HG02840 (cell line): ENCODE data around the gene MAD2L2.

Experiments
- ATAC-seq: cut with Tn5 transposase; IDR thresholded peaks from one replicate; pipeline ENCODE4 v1.9.1; 2021; ENCODE audit warnings: mild to moderate bottlenecking, moderate library complexity, moderate number of reproducible peaks; ENCODE audit not compliant: unreplicated experiment, low FRiP score

The MAD2L2 gene

DNA sequence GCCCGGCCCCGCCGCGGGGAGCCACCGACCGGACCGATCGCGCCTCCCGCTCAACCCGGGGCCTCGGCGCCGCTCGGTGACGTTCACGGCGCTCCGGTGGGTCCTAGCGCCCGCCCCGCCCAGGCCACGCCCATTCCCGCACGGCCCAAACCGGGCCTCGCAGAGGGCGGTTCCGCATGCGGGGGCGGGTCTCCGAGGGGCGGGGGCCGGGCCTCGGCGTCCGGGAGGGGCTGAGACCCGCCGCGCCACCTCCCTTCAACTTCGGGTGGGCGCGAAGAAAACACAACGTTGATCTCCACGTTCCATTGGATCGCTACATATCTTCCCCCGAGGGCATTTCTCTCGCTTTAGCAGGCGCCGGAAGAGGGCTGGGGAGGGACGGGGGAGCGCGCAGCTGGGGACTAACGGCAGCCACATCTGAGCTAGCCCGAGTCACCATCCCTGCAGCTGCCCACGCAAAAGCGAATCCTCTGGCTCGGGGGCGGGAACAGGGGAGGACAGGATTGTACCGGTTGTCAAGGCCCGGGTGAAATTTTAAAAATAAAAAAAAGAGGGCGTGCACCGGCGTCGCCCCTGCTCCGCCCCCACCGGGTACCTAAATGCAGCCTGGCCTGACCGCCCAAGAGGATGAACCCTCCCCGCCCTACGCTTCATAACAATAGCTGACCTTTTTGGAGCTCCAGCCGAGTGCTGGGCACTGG is at the start of gene MAD2L2:
MAD2L2 (minus strand) TSS at position 78 of the 701 bp plus-strand sequence. CDS start 547 bp downstream, outside the sequence.
- peak; percentile 78 for ATAC-seq

GRCh38 chr1:11730429-11730891 is 49.5 kb upstream of the MAD2L2 start:
- ATAC-seq, result no peak

GRCh38 chr1:11729498-11730428 is 48.8 kb upstream of the MAD2L2 start:
- no peak for ATAC-seq

- no peak for ATAC-seq
Observed at GRCh38 chr1:11729155-11729497, 48.2 kb upstream of the MAD2L2 start.

DNA sequence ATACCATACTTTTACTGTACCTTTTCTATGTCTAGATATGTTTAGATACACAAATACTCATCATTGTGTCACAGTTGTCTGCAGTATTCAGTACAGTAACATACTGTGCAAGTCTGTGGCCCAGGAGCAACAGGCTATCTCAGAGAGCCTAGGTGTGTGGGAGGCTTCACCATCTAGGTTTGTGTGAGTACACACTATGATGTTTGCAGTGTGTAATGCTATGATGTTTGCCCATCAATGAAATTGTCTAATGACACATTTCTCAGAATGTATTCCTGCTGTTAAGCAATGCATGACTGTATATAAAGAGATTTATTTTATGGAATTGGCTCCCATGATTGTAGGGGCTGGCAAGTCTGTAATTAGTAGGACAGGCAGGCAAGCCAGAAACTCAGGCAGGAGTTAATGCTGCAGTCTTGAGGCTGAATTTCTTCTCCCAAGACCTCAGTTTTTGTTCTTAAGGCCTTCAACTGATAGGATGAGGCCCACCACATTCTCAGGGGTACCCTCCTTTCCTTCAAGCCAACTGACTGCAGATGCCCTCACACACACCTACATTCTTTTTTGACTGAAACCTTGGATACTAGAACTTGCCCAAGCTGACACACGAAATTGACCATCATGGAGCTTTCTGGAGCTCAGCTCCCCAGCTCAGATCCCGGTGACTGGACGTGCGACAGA is 47.3 kb upstream of the MAD2L2 start:
- no peak for ATAC-seq

- ATAC-seq, result no peak
Observed at GRCh38 chr1:11727119-11727518, 46.2 kb upstream of the MAD2L2 start.

- ATAC-seq, result no peak
Observed at GRCh38 chr1:11725616-11726015, 44.7 kb upstream of the MAD2L2 start.

DNA sequence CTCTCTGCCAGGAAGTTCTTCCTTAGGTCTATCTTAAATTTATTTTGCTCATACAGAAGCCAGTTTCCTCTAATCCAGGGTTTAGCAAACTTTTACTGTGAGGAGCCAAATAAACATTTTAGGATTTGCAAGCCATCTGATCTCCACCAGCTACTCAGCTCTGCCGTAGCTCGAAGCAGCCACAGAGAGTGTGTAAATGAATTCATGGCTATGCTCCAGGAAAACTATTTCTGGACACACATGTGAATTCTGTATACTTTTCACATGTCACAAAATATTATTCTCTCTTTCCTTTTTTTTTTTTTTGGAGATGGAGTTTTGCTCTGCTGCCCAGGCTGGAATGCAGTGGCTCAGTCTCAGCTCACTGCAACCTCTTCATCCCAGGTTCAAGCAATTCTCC is 41.6 kb upstream of the MAD2L2 start:
- no peak for ATAC-seq

- no peak for ATAC-seq
Observed at GRCh38 chr1:11721311-11721710, 40.4 kb upstream of the MAD2L2 start.

GRCh38 chr1:11720525-11720924 is 39.6 kb upstream of the MAD2L2 start:
- no peak for ATAC-seq

GRCh38 chr1:11720033-11720376 is 39.1 kb upstream of the MAD2L2 start:
- no peak for ATAC-seq

- no peak for ATAC-seq
Observed at GRCh38 chr1:11719313-11720032, 38.5 kb upstream of the MAD2L2 start.

- ATAC-seq, result no peak
Observed at GRCh38 chr1:11714831-11715575, 34.1 kb upstream of the MAD2L2 start.

DNA sequence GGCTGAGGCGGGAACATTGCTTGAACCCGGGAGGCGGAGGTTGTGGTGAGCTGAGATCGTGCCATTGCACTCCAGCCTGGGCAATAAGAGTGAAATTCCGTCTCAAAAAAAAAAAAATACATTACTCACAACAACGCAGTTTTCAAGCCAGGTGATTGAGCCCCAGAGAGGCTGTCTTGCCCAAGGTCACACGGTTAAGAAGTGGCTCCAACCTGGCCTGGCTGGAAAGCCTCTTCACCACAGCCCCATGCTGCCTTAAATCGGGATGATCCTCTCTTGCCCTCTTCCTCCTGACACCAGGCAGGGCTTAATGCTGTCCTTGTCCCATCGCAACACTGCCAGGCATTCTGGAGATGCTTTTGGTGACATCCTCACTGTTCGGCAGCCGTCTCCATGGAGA is 32.1 kb upstream of the MAD2L2 start:
- ATAC-seq, result no peak

DNA sequence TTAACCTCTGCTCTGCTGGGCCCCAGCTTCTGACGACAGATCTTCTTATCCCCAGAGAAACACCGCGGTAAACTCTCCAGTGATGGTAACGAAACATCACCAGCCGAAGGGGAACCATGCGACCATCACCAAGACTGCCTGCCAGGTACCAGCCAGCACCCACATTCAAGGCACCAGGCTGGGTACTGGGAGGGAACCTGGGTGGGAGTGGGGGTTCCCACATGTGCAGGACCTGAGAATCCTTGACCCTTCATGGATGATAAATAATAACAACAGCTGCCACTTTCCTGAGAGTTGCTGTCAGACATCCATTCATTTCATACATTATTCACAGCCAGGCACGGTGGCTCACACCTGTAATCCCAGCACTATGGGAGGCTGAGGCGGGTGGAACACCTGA is 31.3 kb upstream of the MAD2L2 start:
- ATAC-seq, result no peak

- no peak for ATAC-seq
Observed at GRCh38 chr1:11711490-11711889, 30.5 kb upstream of the MAD2L2 start.

DNA sequence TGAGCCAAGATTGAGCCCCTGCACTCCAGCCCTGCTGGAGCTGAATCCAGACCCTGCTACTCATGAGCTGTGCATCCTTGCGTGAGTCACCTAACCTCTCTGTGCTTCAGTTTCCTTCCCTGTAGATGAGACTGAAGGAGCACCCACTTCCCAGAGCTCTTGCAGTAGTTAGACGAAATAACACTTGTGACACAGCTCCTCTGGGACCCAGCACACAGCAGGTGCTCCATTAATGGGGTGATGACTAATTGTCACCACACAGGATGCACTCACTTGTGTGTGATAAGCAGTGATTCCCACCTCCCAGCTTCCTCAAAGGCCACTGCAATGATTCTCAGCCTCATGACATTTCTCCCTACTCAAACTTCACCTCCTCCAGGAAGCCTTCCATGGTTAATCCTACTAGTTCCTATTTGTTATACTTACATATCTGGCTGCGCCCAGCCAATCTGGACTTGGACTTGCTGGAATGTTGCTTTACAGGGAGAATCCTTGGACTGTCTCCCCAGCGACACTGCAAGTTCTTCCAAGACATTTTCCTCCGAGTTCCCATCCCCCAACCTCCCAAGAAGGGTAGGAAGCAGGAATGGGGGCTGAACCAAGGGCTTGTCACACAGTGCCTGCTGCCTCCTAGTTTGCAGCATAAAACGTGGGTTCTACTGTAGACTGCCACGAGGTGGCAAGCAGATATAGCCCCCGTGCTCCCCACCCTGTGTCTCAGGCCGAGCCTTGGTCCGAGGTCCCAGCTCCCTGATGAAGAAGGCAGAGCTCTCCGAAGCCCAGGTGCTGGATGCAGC is 27.8 kb upstream of the MAD2L2 start:
- no peak for ATAC-seq

DNA sequence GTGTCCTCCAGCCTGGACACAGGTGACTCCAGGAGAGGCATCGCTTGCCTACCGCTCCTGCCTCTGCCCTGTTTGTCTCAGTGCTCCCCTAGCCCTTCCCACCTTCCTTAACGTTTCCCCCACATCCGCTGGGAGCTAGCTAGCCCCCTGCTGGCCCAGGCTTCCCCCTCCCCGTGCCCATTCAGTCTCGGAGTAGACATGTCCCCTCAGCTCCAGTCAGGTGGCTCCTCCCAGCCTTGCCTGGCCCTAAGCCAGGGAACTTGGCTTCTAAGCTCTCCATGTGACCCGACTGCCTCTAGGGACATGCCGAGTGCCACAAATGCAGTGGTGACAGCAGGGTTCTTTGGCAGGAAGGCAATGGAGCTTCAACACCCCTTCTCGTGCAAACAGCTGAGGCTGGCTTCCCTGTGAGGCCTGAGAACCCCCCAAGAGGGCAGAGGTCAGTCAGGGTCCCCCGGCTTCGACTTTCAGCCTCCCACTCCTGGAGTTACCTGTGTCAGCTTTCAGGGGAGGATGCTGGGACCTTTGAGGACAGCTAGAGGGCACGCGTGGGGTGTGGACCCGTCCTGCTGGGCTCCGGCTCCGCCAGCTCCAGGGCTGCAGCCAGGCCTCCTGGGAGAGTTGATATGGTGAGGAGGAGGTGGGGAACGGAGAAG is 26.8 kb upstream of the MAD2L2 start:
- ATAC-seq, result no peak

- ATAC-seq, result no peak
Observed at GRCh38 chr1:11706292-11706691, 25.3 kb upstream of the MAD2L2 start.
